ENCODE results near the gene TARDBP. TPM values are rescaled to one million over a fixed set of nuclear protein-coding genes. Genes with fewer than 3 reads are reported as not detected.

Gene TARDBP
- total and polyA plus RNA-seq, 9 of the 15 experiments (the other 6 are each of a cell fraction or from before 2014, with no cell fraction given), result 122 to 515 (median 243) TPM

- peak; percentile 80 for TF ChIP-seq TFAP4 (CRISPR knock-in tag; IDR thresholded peaks at IDR 0.05; ENCODE audit: borderline replicate concordance)
- TF ChIP-seq PBX2 (CRISPR knock-in tag; IDR thresholded peaks at IDR 0.05; ENCODE audit: low read depth), result no peak; the same call in 1 of the 2 replicates
- TF ChIP-seq PBX2 (tag; conservative IDR thresholded peaks at IDR 0.05; ENCODE audit: low read depth), result no peak
- no peak for TF ChIP-seq DMBX1 (CRISPR knock-in tag; IDR thresholded peaks at IDR 0.05; ENCODE audit: borderline replicate concordance)
- TF ChIP-seq NCOA4 (IDR thresholded peaks at IDR 0.05; ENCODE audit: partially characterized antibody), result no peak
- TF ChIP-seq BDP1 (IDR thresholded peaks at IDR 0.05; ENCODE audit: insufficient read depth, insufficient read length), result no peak
- TF ChIP-seq ARID3A (IDR thresholded peaks at IDR 0.05; ENCODE audit: borderline replicate concordance, low read depth, low read length), result no peak
- TF ChIP-seq CHD2 (IDR thresholded peaks at IDR 0.05; ENCODE audit: low read depth, low read length), result peak; percentile 95
- TF ChIP-seq RBFOX2 (IDR thresholded peaks at IDR 0.05; ENCODE audit: low read depth, low read length), result peak; percentile 99
- no peak for TF ChIP-seq ZNF583 (CRISPR knock-in tag; IDR thresholded peaks at IDR 0.05)
- TF ChIP-seq ATF4 (CRISPR knock-in tag; IDR thresholded peaks at IDR 0.05), result no peak
- TF ChIP-seq ZNF134 (CRISPR knock-in tag; conservative IDR thresholded peaks at IDR 0.05), result no peak
- TF ChIP-seq ZNF77 (CRISPR knock-in tag; IDR thresholded peaks at IDR 0.05), result no peak
- TF ChIP-seq KAT2B (IDR thresholded peaks at IDR 0.05; ENCODE audit: low read depth, low read length), result no peak
- TF ChIP-seq EP400 (IDR thresholded peaks at IDR 0.05), result peak; percentile 96
- peak; percentile 93; the same call in 1 of the 2 replicates for TF ChIP-seq E2F1 (CRISPR knock-in tag; IDR thresholded peaks at IDR 0.05)
- no peak for TF ChIP-seq PKNOX1 (IDR thresholded peaks at IDR 0.05)
- TF ChIP-seq TCF3 (CRISPR knock-in tag; IDR thresholded peaks at IDR 0.05), result 0 out of 2 replicates have a peak, but pooled peaks have one; percentile 2
Measured at GRCh38 chr1:11012260-11013159, at the start of gene TARDBP (continued).

Data from K562 (cell line).